Transverse colon (tissue), 4 donors: ENCODE measurements around the gene FLT1.

ENCODE experiments used
- CTCF ChIP-seq, 5 experiments: fragments of 200-600 bp in 3 of 5; fragments of 450-650 bp in 2 of 5; sonication (generic) in 3 of 5; IDR thresholded peaks; 1 replicate in 2 of 5; 2 replicates in 3 of 5; pipeline ENCODE4 v1.5.1; 2016 to 2017; ENCODE audit warnings: antibody characterized with exemption in 5 of 5, inconsistent platforms in 3 of 5, mild to moderate bottlenecking in 2 of 5, moderate library complexity in 1 of 5
- EP300 ChIP-seq: sonication (generic); formaldehyde crosslinking; IDR thresholded peaks from one replicate; pipeline ENCODE4 v1.6.1; 2017; ENCODE audit warnings: antibody characterized with exemption, low read depth
- POLR2A ChIP-seq: fragments of 450-650 bp; IDR thresholded peaks from one replicate; pipeline ENCODE4 v1.6.1; 2016; ENCODE audit warnings: antibody characterized with exemption, mild to moderate bottlenecking, moderate library complexity
- POLR2AphosphoS5 ChIP-seq, 3 donors: sonication (generic); formaldehyde crosslinking; IDR thresholded peaks; one replicate each; pipeline ENCODE4 v1.6.1; 2016; ENCODE audit warnings: antibody characterized with exemption in 3 of 3

GRCh38 chr13:28357911-28358433 lies 137.0 kb downstream of the FLT1 start:
- no peak for TF ChIP-seq CTCF (IDR thresholded peaks at IDR 0.05)
- no peak for TF ChIP-seq POLR2A
- TF ChIP-seq EP300: no peak
- TF ChIP-seq POLR2AphosphoS5 (IDR thresholded peaks at IDR 0.05): no peak
